DMS 273 treated with DMSO at 0.1 percent for 48 hours (cell line): ENCODE results near the gene SREK1.
"Not testable (repeated sequence)": the region's sequence is repeated elsewhere in the genome, so short reads cannot be mapped to it uniquely, and the experiment has no call there.

Source experiments
- DNase-seq: peaks from one replicate; lab custom pipeline; 2025; lab: John Stamatoyannopoulos, UW

Gene SREK1, protein sequence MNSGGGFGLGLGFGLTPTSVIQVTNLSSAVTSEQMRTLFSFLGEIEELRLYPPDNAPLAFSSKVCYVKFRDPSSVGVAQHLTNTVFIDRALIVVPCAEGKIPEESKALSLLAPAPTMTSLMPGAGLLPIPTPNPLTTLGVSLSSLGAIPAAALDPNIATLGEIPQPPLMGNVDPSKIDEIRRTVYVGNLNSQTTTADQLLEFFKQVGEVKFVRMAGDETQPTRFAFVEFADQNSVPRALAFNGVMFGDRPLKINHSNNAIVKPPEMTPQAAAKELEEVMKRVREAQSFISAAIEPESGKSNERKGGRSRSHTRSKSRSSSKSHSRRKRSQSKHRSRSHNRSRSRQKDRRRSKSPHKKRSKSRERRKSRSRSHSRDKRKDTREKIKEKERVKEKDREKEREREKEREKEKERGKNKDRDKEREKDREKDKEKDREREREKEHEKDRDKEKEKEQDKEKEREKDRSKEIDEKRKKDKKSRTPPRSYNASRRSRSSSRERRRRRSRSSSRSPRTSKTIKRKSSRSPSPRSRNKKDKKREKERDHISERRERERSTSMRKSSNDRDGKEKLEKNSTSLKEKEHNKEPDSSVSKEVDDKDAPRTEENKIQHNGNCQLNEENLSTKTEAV

DNA sequence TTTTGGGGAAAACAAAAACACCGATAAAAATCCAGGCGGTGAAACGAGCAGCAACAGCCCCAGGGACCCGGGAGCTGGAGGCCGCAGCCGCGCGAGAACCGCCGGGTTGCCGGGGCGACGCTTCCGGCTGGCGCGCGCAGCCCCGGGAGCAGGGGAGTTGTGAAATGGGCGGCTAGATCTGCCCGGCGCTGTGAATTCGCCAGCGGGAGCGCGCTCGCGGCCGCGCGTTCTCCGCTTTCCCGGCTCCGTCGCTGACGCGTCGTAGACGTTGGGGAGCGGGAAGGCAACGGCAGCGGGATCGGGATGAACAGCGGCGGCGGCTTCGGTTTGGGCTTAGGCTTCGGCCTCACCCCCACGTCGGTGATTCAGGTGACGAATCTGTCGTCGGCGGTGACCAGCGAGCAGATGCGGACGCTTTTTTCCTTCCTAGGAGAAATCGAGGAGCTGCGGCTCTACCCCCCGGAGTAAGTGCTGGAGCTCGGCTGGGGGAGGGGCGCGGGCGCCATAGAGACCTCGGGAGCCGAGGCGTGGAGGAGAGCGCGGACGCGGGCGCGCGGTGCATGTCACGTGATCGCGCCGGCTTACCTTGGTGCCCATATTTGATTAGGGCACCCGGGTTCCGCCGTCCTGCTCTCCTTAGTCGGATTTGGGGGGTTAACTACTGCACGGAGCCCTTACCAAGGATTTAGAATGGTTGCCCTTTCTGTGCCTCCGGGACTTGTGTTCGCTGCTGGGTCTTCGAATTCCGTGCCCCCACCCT is at the start of gene SREK1:
SREK1 (plus strand) TSS at position 227 of the 760 bp plus-strand sequence; CDS start at position 304, 77 bp downstream.
- DNase-seq = peak; percentile 89

DNA sequence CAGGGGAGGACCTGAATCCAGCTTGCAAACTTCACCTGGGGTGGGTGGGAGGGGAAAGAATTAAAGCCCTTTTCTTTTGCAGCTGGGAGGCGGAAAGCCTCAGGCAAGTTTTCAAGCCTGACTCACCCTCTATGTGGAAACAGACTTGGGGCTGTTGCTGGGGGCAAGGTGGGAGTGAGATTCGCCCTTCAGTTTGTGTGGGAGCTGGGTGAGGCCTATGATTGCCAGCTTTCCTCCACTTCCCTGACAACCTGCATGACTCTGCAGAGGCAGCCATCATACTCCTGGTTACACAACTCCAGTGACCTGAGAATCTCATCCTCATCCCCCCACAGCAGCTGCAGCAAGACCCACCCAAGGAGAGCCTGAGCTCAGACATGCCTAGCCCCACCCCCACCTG is 43.2 kb upstream of the SREK1 start:
- DNase-seq = no peak

DNA sequence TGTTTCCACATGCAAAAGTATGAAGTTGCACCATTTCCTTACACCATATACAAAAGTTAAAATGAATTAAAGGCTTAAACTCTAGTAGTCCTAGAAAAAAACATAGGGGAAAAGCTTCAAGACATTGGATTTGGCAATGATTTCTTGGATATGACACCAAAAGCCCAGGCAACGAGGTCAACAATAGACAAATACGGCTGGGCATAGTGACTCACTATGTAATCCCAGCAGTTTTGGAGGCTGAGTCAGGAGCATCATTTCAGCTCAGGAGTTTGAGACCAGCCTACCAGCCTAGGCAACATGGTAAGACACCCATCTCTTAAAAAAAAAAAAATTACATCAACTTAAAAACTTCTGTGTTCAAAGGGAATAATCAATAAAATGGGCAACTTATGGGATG is 30.9 kb upstream of the SREK1 start:
- DNase-seq = no peak

DNA sequence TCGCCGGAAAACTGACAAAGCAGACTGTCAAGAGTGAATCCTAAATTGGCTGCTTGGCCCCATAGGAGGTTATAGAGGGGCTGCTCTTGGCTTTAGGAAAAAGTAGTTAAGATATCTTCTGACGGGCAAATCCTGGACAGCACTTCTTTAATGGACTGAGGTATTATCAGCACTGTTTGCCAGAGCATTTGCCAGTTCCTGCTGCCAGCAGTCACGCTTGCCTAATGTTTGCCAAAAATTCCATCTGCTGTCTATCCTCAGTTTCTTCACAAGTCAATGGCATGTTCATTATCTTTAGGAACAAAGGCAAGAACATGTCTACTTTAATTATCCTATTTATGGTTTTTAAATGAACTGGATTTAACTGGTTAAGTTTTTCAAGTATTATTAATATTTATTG is 25.8 kb upstream of the SREK1 start:
- DNase-seq = peak; percentile 37

DNA sequence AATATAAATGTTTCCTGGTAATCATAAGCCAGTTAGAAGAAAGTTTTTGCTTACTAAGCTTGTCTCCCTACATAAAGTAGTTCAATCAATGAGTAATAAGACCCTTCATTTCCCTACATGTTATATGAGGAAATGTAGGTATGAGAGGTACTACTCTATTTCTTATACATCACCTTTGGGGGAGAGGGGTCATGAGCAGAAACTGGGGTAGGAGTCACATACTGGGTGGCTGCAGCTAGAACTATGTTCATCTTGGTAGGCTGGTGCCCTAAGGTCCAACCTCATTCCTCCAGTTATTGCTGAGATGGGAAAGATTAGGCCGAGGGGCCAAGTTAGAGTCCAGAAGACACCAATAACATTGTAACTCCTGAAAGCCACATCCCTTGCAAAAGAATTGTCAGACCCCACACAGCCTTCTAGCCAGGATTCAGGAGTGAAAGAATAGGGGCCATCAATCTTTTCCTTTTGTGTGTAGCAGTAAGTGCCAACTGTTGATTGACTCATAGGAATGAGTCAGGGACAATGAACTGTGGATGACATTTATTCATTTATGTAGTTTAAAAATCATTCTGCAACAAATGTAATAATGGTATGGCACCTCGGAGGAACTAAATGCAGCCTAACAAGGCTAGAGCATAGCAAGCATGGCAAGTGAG is 21.6 kb upstream of the SREK1 start:
- DNase-seq = no peak

DNA sequence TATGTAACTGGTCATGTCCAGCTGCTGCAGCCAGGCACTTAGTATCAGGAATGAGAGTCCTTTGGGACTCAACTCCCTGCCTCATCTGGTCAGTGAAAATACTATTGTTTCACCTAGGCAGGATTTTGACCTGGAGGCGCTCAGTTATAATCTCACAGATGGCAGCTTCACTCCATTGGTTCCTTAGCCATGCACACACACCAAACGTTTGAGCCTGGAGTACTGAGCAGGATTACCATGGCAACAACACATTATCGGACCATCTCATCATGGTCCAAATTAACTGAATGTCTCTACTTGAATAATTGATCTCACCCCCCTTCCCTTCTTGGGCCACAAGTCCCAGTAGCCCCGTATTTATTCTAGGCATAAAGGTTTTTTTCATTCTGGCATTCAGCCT is 15.0 kb upstream of the SREK1 start:
- DNase-seq = peak; percentile 35

DNA sequence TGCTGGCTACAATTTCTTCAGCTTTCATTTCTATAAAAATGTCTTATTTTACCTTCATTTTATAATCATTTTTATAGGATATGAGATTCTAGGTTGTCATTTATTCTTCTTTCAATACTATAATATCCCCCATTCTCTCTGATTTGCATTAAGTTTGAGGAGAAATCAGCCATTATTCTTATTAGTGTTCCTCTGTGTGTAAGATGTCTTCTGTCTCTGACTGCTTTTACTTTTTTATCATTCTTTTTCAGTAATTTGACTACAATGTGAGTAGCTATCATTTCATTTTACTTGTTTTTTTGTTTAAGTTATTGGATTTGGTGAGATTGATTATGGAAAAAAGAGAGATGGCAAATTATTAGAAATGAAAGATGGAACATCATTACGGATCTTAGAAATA is 13.6 kb upstream of the SREK1 start:
- DNase-seq = no peak

DNA sequence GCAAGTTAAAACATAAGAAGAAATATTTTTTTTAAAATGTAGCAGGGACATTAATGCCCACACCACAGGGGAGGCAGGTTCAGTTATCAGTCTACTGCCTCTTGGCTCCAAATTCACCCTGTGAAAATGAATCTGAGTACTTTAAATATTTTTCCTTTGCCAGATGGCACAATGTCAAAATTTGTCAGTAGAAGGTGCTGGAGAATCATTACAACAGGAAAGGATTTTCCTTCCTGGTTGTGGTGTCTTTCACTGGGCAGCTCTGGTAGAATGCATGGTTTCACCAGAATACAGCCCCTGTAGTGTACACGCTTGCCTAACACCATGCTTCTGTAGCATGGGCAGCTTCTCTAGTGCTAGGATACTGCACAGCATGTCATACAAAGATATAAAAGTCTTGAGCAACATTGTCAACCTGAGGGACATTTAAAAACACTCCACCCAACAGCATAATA is 9.7 kb upstream of the SREK1 start:
- DNase-seq = no peak

DNA sequence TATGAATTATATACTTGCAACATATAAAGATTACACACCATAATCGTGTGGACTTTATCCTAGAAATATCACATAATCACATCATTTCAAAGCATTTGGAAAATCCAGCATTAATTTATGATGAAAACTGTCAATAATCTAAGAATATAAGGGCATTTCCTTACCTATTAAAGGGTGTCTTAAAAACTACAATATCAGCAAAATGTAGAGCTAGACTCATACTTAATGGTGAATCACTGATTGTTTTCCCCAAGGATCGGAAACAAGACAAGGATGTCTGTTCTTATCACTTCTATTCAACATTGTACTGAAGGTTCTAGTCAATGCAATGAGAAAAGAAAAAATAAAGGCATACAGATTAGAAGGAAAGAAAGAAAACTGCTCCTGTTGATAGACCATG is 8.0 kb upstream of the SREK1 start:
- no peak for DNase-seq

DNA sequence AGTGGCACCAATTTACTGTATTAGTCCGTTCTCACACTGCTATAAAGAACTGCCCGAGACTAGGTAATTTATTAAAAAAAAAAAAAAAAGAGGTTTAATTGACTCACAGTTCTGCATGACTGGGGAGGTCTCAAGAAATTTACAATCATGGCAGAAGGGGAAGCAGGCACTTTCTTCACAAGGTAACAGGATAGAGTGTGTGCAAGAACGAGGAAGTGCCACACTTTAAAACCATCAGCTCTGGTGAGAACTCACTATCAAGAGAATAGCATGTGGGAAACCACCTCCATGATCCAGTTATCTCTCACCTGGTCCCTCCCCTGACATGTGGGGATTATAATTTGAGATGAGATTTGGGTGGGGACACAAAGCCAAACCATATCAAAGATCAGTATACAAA is 7.2 kb upstream of the SREK1 start:
- not testable (repeated sequence) for DNase-seq

DNA sequence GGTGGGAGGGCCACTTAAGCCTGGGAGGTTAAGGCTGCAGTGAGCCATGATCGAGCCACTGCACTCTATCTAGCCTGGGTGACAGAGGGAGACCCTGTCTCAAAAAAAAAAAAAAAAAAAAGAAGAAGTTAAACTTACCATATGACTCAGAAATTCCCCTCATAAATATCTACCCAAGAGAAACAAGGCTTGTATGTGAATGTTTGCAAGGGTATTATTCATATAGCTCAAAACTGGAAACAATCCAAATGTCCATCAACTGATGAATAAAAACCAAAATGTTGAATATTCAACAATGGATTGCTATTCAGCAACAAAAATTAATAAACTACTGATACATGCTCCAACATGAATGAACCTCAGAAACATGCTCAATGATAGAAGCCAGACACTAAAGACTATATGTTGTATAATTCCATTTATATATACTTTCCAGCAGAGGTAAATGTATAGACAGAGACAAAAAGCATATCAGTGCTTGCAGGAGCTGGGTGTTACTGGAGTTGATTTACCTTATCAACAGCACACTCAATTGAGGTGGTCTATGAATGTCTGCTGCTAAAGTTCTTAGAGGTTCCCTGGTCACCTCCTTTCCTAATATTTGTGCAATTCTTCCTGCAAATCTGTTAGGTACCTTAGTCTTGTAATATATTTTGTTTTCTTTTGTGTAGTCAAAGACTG is 5.3 kb upstream of the SREK1 start:
- no peak for DNase-seq

DNA sequence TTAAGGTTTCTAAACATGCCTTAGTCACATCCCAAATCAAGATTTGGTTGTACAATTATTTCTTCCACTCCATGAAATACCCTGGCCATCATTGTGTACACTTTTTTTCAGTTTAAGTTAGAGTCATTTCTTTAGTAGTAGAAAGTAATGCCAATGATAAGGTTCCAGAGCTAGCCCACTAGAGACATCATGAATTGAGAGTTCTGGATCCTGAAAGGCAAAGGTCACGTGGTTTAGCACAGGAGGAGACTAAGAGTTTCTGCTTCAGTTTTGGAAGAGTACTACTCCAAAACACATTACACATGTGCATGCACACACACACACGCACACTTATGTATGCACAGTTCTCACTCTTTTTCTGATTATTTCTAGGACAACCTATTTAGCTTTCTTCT is 4.8 kb upstream of the SREK1 start:
- no peak for DNase-seq

DNA sequence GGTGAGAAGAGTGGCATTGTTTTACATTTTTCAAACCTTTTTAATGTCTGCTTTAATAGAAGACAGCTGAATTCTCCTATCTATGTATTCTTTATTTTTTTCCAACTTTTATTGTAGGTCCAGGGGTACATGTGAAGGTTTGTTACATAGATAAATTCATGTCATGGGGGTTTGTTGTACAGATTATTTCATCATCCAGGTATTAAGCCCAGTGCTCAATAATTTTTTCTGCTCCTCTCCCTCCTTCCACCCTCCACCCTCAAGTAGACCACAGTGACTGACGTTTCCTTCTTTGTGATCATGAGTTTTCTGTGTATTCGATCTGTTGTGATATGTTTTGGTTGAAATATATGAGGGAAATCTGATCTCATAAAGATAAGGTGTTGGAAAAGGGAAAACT is 1.7 kb upstream of the SREK1 start:
- DNase-seq = no peak

DNA sequence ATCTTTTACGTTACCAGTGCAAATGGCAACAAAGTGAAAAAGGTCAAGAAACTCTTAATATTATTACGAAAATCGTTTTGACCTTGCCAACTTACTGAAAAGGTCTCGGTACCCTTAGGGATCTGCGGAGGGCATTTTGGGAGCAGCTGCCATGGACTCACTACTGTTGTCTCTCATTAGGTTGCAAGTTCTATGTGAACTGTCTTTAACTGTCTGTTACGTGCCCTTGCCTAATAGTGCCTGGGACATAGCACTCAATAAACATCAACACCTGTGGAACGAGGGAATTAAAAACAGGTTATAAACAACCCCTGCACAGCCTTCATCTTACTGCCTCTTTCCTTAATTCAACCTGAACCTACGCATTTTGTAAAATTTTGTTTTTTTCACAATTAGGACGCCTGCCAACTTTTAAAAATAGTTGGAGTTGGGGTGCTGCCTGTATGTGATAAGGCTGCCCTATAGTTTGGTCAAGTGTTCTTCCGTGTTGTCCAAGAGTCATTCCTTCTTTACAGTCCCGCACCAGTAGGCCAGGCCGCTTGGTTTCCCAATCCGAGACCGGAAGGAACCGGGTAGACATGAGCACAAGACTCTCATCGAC is 527 bp upstream of the SREK1 start:
- DNase-seq = no peak

DNA sequence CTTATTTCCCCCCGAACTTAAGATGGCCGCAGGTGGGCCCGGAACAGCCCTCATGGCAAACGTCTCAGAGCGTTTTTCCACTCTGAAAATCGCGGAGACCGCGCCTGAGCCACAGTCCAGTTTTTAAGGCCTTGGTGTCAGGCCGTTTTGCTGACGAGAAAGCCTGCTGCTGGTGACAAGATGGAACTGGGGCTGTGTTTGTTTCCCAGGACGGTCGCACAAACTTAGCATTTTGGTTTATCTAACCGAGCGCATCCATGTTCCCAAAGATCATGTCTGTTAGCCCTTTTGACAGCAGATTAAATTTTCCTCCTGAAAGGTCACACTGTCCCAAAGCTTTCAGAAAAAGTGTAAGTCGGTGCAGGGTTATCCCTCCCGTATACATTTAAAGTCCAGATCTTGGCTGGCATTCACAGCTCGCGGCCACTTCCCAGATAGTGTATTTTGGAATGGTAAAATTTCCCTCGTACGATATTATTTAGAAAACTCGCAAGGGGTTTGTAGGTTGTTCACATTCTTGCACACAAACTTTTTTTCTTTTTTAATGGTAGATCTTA is 812 bp downstream of the SREK1 start:
- no peak for DNase-seq

DNA sequence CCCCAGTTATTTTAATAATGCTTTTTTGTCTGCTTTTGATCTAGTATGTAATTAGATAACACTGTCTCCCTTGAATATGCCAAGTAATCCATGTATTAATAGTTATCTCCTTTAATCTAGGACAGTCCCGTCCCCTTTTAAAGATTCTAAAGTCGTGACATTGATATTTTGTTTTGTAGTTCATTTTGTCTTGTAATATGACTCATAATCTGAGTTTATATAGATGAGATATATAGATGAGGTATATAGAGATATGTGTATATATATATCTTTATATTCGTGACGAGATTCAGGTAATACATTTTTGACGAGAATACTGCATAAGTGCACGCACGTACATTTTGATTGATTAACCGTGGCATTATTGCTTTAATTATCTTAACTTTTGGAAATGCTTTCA is 1.6 kb downstream of the SREK1 start:
- DNase-seq = no peak

DNA sequence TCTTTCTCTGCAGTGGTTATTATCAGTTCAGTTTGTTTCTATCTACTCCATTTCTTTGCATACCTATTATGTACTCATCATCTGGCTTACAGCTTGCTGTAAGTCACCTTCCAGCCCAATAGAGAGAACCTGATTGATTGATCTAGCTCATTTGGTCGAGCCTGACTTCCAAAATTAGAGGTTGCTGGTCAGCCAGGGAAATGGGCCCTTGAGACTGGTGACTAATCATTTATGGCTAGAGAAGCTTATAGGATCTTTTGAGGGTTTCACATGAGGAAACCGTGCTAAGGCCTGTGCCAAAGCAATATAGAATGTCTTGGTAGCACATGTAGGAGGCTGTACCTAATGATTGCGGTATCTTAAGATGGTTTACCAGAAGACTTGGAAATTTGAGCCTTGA is 5.8 kb downstream of the SREK1 start:
- no peak for DNase-seq

DNA sequence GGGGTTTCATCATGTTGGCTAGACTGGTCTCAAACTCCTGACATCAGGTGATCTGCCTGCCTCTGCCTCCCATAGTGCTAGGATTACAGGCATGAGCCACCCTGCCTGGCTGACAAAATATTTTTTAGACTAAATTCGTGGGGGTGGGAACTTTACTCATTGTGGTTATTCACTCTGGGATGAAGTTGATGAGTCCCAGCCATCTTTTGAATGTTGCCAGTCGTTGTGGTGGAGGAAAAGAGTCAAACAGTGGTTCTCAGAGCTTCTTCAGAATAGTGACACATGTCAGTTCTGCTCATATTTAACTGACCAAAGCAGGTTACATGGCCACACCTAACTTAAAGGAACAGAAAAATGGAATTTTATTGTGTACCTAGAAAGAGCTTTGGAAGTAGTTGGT is 6.9 kb downstream of the SREK1 start:
- DNase-seq = no peak

DNA sequence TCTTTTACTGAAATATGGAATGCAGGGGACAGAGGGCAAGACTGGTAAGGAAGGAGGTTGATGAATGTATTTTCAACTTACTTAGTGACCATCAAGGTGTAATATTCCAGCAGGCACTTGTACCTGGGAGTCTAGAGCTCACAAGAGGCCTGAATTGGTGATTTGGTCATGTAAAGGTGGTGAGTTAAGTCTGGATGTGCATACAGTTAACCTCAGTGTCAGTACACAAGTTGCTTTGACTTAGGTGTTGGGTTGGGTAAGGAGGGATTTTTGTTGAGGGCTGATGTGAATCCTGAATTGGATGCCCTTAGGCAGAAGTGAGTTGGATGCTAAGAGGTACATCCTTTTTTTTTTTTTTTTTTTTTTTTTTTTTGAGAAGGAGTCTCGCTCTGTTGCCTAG is 7.4 kb downstream of the SREK1 start:
- no peak for DNase-seq

DNA sequence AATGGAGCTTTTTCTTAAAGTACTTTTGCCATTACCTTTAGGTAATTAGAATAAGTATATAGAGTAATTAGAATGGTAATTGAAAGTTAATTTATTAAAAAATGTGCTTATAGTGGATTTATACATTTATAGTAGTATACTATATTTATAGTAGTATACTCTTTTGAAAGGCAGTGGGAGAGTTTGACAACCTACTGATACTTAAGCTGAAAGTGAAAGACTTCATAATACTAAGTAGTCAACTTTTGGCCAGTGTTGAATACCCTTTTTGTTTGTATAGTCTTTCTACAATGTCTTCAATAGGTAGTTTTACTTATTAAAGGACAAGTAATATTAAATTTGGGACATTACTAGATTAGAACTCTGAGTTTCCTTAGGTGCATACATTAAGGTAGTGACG is 12.9 kb downstream of the SREK1 start:
- no peak for DNase-seq

DNA sequence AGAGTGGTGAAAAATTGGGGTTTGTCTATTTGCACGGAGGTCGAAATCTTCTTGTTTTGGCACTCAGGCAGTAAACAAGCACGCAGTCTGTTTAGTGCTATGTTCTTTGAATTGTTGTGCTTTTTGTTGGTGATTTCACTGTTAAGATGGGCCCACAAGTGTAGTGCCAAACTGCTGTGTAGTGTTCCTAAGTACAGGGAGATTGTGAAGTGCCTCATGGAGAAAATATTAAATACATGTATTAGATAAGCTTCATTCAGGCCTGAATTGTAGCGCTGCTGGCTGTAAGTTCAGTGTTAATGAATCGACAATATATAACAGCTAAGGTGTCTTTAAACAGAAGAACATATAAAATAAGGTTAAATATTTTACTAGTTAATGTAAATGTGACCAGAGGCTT is 17.3 kb downstream of the SREK1 start:
- DNase-seq = no peak
